ENCODE data around the gene ETS1.

ETS1 gene

GRCh38 chr11:128614026-128614425, 26.7 kb upstream of the ETS1 start:
- ChIA-PET CTCF (no interaction called here), POLR2A (ENCODE audit: low non-redundant PET) (no interaction called here)
- TF ChIP-seq CTCF (conservative IDR thresholded peaks at IDR 0.05; ENCODE audit: low read depth): no peak
- H3K27ac ChIP-seq: no peak overlapping the region
- no peak for DNase-seq (ENCODE audit: low spot score)

- H3K27ac ChIP-seq: no peak overlapping the region
- CTCF ChIA-PET: interaction anchor here (0.5 kb wide), 1 partner anchor 17 kb away, joined by 3 read pairs; no protein-coding TSS in a partner anchor
These were observed 26.1 kb upstream of the ETS1 start for GRCh38 chr11:128613300-128613995.

GRCh38 chr11:128610721-128611617, 23.6 kb upstream of the ETS1 start:
- TF ChIP-seq CTCF (conservative IDR thresholded peaks at IDR 0.05; ENCODE audit: low read depth): no peak
- POLR2A ChIA-PET (ENCODE audit: low non-redundant PET): no interaction called here

More at GRCh38 chr11:128613300-128613995, 26.1 kb upstream of the ETS1 start:
- POLR2A ChIA-PET (ENCODE audit: low non-redundant PET): no interaction called here
- DNase-seq (ENCODE audit: low spot score): no peak
- no peak for TF ChIP-seq CTCF (conservative IDR thresholded peaks at IDR 0.05; ENCODE audit: low read depth)

DNA sequence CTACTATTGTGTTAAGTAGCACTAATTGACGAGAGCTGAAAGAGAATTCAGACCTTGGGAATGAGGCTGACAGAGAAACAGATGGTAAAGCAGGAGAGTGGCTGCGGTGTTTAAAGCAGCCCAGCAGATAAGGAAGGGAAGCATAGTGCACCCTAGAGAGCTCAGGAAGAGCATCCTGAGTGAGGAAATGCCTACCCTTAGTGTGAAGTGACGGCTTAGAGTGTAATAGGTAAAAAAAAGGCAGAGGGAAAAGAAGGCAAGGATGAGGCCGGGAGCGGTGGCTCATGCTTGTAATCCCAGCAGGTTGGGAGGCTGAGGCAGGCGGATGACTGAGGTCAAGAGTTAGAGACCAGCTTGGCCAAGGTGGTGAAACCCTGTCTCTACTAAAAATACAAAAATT, 22.4 kb upstream of the ETS1 start:
- POLR2A ChIA-PET (ENCODE audit: low non-redundant PET): no interaction called here
- CTCF ChIA-PET: no interaction called here
- DNase-seq (ENCODE audit: low spot score): no peak
- TF ChIP-seq CTCF (conservative IDR thresholded peaks at IDR 0.05; ENCODE audit: low read depth): no peak
- no peak overlapping the region for H3K27ac ChIP-seq

More at GRCh38 chr11:128610721-128611617, 23.6 kb upstream of the ETS1 start:
- CTCF ChIA-PET: no interaction called here
- H3K27ac ChIP-seq: no peak overlapping the region
- DNase-seq (ENCODE audit: low spot score): no peak

DNA sequence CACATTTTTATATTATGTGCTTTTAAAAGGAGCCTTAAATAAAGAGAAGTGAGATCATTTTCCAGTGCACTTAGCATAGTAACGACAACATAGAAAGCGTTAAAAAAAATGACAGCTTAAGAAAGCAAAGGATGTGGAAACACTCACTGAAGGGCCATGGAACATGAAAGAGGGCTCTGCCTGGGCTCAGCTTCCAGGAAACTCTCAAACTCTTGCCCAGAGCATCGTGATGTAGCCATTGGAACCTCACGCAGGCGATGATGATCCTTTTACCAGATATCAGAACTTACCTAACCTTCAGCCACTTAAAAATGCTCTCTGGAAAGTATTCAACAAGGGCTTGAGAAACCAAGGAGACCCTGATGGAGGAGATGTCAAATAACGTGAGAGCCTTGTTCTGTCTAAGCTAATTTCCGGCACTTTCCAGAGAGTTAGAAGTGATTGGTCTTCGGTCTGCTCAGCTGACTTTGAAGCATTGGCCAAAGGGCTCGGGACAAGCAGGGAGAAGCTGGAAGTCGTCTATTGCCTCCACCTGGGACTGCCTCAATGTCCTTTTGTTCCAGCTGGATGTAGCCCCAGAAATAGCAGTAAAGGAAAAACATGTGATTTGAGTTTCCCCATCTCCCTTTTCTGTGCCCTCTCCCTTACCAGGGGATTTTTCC, 21.5 kb upstream of the ETS1 start:
- H3K27ac ChIP-seq: no peak overlapping the region
- no peak for TF ChIP-seq CTCF (conservative IDR thresholded peaks at IDR 0.05; ENCODE audit: low read depth)
- ChIA-PET POLR2A (ENCODE audit: low non-redundant PET) (no interaction called here), CTCF (no interaction called here)
- no peak for DNase-seq (ENCODE audit: low spot score)

DNA sequence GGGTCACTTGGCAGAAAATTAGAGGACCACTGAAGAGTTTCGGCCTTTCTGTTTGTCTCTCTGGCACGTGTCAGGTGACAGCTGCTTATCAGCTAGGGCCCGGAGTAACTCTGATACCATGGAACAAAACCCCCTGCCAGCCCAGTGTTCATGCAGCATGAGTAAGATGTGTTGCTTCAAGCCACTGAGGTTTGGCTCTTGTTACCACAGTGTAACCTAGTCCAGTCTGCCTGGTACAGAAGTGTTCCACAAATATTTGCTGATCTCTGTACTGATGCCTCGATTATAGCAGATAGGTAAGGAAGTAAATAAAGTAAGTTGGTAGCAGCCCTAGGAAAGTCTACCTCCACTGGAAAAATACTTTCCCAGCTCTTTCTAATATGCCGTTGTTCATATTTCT, 20.5 kb upstream of the ETS1 start:
- no peak for DNase-seq (ENCODE audit: low spot score)
- no peak overlapping the region for H3K27ac ChIP-seq
- CTCF ChIA-PET: no interaction called here
- no peak for TF ChIP-seq CTCF (conservative IDR thresholded peaks at IDR 0.05; ENCODE audit: low read depth)
- POLR2A ChIA-PET (ENCODE audit: low non-redundant PET): no interaction called here
